Cerebellar nuclear complex (tissue), 1 donor: ENCODE data around the gene TMEM59.
"Not testable (repeated sequence)": the region's sequence is repeated elsewhere in the genome, so short reads cannot be mapped to it uniquely, and the experiment has no call there.

Experiments used
- DNase-seq, 2 experiments: peaks; one replicate each; lab custom pipeline; 2025; lab: John Stamatoyannopoulos, UW

TMEM59 gene

DNA sequence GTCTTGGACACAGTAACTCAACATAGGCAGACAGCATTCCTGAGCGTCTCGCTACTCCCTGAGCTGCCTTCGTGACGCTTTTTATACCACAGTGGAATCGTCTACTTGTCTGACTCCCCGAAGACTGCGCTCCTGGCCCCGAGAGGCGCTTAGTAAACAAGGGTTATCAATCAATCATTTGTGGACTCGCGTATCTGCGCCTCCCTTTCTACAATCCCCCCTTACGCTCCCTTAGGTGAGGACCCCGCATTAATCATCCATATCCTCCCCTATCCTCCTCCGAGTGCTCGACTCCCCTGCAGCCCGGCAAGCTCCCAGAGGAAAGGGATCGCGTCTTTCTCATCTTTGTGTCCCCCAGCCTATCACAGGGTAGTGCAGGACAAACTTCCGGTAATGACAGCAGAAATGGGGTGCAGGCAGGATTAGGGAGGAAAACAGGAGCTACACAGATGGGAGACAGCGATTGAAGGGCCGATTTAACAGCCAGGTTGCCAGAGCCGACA, 522 bp downstream of the TMEM59 start:
- peak in 1 of 2 experiments; percentile 11 for DNase-seq

GRCh38 chr1:54051933-54052430, 1.0 kb downstream of the TMEM59 start:
- DNase-seq: no peak

- not testable (repeated sequence) for DNase-seq
Observed at GRCh38 chr1:54050435-54050834, 2.6 kb downstream of the TMEM59 start.

- DNase-seq: no peak
Observed at GRCh38 chr1:54047384-54048305, 5.4 kb downstream of the TMEM59 start.

GRCh38 chr1:54046671-54047383, 6.2 kb downstream of the TMEM59 start:
- DNase-seq: no peak

GRCh38 chr1:54045496-54045895, 7.5 kb downstream of the TMEM59 start:
- no peak for DNase-seq

DNA sequence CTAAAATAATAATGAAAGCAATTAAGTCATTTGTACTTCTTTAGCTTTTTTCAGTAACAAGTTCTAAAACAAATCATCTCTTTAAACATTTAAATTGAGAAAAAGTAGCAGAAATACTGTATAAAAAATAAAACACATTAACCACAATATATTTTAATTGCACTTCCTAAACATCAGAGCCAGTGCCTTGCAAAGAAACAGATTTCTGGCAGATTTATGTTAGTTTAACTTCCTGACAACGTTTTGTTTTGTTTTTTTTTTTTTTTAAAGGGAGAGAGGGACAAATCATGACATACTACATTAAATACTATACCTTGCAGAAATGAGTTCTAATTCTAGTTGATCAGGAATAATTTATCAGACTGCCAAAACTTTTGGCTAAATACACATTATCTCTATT, 11.2 kb downstream of the TMEM59 start:
- DNase-seq: no peak

GRCh38 chr1:54037476-54037875, 15.5 kb downstream of the TMEM59 start:
- no peak for DNase-seq

- DNase-seq: no peak
Observed at GRCh38 chr1:54028306-54029251, 24.4 kb downstream of the TMEM59 start.

- DNase-seq: no peak
Observed at GRCh38 chr1:54027848-54028247, 25.2 kb downstream of the TMEM59 start.

DNA sequence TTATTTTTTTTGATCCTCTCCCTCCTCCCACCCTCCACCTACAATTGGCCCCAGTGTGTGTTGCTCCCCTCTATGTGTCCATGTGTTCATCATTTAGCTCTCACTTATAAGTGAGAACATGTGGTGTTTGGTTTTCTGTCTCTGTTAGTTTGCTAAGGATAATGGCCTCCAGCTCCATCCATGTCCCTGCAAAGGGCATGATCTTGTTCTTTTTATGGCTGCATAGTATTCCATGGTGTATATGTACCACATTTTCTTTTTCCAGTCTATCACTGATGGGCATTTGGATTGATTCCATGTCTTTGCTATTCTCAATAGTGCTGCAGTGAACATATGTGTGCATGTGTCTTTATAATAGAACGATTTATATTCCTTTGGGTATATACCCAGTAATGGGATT, 28.2 kb downstream of the TMEM59 start:
- not testable (repeated sequence) for DNase-seq

GRCh38 chr1:54024358-54024757, 28.6 kb downstream of the TMEM59 start:
- DNase-seq: no peak

GRCh38 chr1:54019562-54020176, 33.3 kb downstream of the TMEM59 start:
- DNase-seq: not testable (repeated sequence)

DNA sequence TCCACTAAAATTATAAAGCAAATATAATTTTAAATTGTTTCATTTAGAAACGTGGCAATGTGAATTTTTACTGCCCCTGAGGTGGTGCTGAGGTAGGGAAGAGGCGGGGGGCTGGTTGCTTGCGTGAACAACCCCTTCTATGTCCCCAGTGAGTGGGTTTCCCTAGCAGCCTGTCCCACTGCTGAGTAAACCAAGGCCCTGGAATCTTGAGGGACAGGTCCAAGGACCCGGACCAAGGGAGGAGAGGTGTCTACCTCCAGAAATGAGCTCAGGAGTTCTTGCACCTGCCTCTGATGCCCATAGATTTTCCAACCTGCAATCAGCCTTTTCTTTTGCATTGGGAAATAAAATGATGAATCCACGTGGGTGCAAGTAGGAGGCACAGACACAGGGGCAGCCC, 34.4 kb downstream of the TMEM59 start:
- no peak for DNase-seq

DNA sequence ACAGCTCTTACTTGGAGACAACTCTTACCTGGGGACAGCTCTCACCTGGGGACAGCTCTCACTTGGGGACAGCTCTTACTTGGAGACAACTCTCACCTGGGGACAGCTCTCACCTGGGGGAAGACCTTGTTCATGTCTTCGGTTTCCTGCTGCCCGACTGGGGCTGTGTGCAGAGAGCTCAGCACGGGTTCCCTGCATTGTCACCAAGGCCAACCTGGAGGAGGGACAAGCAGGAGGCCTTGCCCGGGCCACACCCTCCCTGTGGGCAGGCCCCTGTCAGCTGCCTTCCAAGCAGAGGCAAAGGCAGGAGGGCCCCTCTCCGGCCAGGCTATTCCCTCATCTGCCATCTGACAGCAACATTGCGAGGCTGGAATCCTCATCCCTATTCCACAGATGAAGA, 35.0 kb downstream of the TMEM59 start, which contains the start of gene LDLRAD1:
LDLRAD1 (minus strand) TSS at position 208 of the 400 bp plus-strand sequence; CDS start at position 134, 74 bp downstream.
- no peak for DNase-seq

GRCh38 chr1:54016343-54017282, 36.4 kb downstream of the TMEM59 start:
- no peak for DNase-seq

DNA sequence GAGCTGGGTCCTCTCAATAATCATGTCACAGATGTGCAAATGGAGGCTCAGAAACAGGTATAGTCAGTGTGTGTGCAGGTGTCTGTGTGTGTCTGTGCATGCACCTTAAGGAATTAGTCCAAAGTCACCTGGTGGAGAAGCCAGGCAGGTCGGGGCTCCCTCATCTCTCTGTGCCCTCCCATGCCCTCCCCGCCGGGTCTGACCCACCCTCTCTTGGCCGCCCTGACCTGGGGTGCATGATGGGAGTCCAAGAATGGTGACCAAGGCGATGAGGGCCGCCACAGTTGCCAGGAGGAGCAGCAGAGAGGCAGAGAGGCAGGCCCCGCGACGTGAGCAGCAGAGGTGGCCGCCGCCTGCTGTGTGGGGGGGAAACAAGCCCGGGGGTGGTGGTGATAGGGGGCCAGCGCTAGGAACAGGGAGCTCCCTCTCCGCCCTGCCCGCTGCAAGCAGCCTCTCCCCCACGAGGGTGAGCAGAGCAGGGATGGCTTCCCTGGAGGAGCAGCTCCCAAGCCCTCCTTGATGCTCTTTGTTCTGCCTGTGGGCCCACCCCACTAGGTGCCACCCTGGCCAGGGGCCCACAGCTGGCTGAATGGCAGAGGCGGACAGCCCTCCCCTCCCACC, 38.9 kb downstream of the TMEM59 start:
- no peak for DNase-seq

DNA sequence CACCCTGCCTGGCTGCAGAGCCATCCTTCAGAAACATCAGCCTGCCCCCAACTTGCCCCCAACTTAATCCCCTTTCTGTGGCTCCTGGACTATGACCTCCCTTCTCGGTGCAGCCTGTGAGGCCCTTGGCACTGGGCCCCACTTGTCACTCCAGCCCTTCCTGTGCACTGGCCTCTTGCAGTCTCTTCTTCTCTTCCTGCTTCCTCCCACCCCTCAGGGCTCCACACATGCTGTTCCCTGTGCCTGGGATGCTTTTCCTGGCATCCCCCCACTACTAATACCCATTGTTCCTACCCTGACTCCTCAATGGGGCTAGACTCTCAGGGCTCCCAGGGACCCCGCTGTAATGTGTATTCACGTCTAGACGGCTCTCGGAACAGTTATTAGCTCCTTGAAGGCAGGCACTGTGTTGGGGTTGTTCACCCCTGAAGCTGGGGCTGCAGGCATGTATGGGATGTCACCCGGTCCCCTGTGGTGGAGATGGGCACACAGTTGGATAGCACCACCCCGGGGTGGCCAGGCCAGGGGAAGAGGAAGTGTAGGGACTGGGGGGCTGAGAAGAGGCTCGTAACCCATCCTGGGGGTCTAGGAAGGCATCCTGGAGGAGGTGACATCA, 39.5 kb downstream of the TMEM59 start:
- DNase-seq: no peak

DNA sequence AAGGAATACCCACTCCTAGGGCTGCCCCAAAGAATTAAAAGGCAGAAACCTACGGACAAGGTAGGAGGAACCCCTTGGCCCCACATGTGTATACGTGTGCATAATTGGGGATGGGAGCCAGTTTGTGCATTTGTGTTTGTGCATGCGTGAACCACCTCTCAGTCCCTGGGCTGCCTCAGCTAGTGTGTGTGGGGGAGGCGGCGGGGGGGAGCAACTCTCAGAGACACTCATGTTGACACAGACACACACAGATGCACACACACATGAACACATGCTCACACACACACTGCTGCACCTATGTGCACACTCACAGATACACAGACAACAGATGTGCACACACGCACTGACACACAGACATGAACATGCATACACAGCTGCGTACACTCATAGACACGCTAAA, 40.1 kb downstream of the TMEM59 start:
- no peak for DNase-seq
